ENCODE measurements around the gene PNPT1.

Gene PNPT1

DNA sequence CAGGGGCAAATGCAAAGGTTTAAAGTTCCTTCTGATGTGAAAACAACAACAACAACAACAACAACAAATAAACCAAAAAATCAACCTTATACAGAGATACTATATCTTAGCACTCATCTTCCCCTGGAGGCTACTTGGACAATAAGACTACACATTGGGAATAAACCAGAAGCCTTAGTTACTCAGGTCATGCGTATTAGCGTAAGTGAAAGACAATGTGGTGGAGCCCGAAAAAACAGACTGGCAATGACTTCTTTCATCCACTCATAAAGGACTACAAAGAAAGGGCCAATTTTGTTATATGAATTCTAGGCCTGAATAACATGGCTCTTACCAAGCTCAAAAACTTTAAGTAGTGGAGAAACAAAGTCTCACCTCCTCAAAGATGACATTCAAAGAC lies 56.8 kb downstream of the PNPT1 start:
- TF ChIP-seq POLR2AphosphoS5 (IDR thresholded peaks at IDR 0.05; ENCODE audit: low read depth, low read length) (no peak), SIN3A (IDR thresholded peaks at IDR 0.05; ENCODE audit: borderline replicate concordance, insufficient read depth, low read length) (no peak), TAF1 (IDR thresholded peaks at IDR 0.05; ENCODE audit: borderline replicate concordance, insufficient read depth, low read length) (no peak), FOXP2 (optimal IDR thresholded peaks at IDR 0.05; ENCODE audit: borderline replicate concordance, extremely low read depth, extremely low read length, insufficient read depth) (no peak)
- TF ChIP-seq, protein P1, sequence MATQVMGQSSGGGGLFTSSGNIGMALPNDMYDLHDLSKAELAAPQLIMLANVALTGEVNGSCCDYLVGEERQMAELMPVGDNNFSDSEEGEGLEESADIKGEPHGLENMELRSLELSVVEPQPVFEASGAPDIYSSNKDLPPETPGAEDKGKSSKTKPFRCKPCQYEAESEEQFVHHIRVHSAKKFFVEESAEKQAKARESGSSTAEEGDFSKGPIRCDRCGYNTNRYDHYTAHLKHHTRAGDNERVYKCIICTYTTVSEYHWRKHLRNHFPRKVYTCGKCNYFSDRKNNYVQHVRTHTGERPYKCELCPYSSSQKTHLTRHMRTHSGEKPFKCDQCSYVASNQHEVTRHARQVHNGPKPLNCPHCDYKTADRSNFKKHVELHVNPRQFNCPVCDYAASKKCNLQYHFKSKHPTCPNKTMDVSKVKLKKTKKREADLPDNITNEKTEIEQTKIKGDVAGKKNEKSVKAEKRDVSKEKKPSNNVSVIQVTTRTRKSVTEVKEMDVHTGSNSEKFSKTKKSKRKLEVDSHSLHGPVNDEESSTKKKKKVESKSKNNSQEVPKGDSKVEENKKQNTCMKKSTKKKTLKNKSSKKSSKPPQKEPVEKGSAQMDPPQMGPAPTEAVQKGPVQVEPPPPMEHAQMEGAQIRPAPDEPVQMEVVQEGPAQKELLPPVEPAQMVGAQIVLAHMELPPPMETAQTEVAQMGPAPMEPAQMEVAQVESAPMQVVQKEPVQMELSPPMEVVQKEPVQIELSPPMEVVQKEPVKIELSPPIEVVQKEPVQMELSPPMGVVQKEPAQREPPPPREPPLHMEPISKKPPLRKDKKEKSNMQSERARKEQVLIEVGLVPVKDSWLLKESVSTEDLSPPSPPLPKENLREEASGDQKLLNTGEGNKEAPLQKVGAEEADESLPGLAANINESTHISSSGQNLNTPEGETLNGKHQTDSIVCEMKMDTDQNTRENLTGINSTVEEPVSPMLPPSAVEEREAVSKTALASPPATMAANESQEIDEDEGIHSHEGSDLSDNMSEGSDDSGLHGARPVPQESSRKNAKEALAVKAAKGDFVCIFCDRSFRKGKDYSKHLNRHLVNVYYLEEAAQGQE (IDR thresholded peaks at IDR 0.05; ENCODE audit: insufficient read depth in 1 of 2, low read depth in 2 of 2, low read length in 2 of 2): no peak

DNA sequence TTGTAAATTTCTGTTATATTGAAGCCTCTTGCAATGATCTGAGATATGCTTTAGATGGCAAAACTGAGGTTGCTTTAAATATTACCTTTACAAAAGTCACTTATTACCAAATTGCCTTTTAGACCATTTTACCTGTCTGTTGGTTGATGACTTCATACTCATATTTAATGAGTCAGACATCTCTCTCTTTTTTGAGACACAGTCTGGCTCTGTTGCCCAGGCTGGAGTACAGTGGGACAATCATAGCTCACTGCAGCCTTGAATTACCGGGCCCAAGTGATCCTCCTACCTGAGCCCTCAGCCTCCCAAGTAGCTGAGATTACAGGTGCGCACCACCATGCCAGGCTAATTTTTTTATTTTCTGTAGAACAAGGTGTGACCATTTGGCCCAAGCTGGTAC lies 64.7 kb downstream of the PNPT1 start:
- TF ChIP-seq TAF1 (IDR thresholded peaks at IDR 0.05; ENCODE audit: borderline replicate concordance, insufficient read depth, low read length): no peak
- no peak for TF ChIP-seq FOXP2 (optimal IDR thresholded peaks at IDR 0.05; ENCODE audit: borderline replicate concordance, extremely low read depth, extremely low read length, insufficient read depth)
- TF ChIP-seq SIN3A (IDR thresholded peaks at IDR 0.05; ENCODE audit: borderline replicate concordance, insufficient read depth, low read length): no peak
- TF ChIP-seq, protein P1 (IDR thresholded peaks at IDR 0.05; ENCODE audit: insufficient read depth in 1 of 2, low read depth in 2 of 2, low read length in 2 of 2): no peak

DNA sequence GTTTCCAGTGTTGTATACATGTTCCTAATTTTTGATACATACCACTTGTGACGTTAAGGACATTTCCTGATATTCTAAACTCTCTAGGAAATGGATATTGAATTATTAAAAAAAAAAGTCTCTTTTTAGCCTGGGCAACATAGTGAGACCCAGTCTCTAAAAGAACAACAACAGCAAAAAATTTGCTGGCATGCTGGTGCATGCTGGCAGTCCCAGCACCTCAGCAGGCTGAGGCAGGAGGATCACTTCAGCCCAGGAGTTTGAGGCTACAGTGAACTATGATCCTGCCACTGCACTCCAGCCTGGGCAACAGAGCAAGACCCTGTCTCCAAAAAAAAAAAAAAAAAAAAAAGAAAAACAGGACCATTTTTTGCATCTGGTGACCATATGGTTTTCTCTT lies 65.7 kb downstream of the PNPT1 start:
- no peak for TF ChIP-seq POLR2AphosphoS5 (IDR thresholded peaks at IDR 0.05; ENCODE audit: low read depth, low read length)

DNA sequence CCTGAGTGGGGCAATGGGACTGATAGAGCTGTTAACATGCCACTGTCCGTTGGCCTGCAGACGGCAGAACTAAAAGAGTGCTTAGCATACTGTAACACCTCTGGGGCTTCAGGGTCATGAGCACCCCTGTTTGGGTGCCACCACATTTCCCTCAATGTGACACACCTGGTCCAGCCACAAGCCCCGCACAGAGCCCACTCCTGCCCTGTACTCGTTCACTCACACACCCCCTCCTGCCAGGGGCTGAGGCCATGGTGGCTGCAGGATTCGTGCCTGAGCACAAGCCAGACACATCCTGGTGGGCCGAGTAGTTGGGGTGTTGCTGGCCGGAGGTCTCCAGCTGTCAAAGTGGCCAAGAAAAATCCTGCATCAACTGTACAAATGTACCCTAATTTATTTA lies 71.8 kb downstream of the PNPT1 start:
- TF ChIP-seq TAF1 (IDR thresholded peaks at IDR 0.05; ENCODE audit: borderline replicate concordance, insufficient read depth, low read length): no peak
- no peak for TF ChIP-seq FOXP2 (optimal IDR thresholded peaks at IDR 0.05; ENCODE audit: borderline replicate concordance, extremely low read depth, extremely low read length, insufficient read depth)
- TF ChIP-seq, protein P1 (IDR thresholded peaks at IDR 0.05; ENCODE audit: insufficient read depth in 1 of 2, low read depth in 2 of 2, low read length in 2 of 2): no peak
- TF ChIP-seq SIN3A (IDR thresholded peaks at IDR 0.05; ENCODE audit: borderline replicate concordance, insufficient read depth, low read length): no peak
- no peak for TF ChIP-seq POLR2AphosphoS5 (IDR thresholded peaks at IDR 0.05; ENCODE audit: low read depth, low read length)

DNA sequence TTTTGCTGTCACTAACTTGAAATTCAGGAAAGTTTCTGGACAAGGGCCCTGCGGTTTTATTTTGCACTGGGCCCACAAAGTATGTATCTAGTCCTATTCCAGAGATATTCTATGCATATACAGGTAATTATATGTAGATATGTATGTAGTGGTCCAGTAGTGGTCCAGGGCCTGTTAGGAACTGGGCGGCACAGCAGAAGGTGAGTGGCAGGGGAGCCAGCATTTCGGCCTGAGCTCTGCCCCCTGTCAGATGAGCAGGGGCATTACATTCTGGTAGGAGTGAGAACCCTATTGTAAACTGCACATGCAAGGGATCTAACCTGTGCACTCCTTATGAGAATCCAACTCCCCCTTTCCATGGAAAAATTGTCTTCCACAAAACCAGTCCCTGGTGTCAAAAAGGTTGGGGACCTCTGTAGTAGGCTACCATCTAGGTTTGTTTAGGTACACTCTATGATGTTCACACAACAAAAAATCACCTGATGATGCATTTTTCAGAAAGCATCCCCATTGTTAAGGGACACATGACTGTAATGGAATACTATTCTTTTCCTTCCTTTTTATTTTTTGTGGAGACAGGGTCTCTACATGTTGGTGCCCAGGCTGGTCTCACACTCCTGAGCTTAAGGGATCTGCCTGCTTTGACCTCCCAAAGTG lies 73.4 kb downstream of the PNPT1 start:
- TF ChIP-seq, protein P1 (IDR thresholded peaks at IDR 0.05; ENCODE audit: insufficient read depth in 1 of 2, low read depth in 2 of 2, low read length in 2 of 2): no peak
- TF ChIP-seq POLR2AphosphoS5 (IDR thresholded peaks at IDR 0.05; ENCODE audit: low read depth, low read length) (no peak), FOXP2 (optimal IDR thresholded peaks at IDR 0.05; ENCODE audit: borderline replicate concordance, extremely low read depth, extremely low read length, insufficient read depth) (no peak), SIN3A (IDR thresholded peaks at IDR 0.05; ENCODE audit: borderline replicate concordance, insufficient read depth, low read length) (no peak), TAF1 (IDR thresholded peaks at IDR 0.05; ENCODE audit: borderline replicate concordance, insufficient read depth, low read length) (no peak)

All from PFSK-1 (cell line).